ENCODE results near the gene TBC1D8.

DNA sequence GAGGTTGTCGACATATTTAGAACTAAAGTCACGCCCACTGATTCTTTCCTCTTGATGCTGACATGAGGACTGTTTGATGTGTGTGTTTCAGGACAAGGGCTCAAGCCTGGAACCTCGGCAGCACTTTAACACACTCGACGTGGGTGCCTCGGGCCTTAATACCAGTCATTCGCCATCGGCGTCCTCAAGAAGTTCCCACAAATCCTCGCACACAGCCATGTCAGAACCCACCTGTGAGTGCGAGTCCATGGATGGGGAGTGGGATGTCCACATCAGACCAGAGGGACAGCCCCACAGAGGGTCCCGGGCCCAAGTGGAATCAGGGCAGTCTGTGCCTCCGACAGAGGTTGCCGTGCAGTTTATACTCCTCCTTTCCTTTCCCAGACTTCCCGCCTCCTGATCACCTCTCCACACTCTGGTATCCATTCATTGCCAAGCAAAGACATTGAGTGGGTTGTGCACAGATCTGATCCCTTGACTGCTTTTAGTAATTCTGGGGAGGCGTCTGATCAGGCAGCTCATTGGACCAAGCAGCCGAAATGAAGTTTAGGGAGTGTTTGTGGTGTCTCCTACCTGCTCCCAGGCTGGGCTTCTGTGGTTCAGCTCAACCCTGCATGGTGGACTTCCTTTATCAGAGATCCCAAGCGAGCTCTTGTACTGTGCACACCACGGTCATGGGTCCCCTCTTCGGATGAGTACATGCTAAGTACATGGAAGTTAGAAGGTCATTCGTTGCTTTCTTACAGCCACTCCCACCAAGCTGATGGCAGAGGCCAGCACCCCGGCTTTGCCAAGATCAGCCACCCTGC, 176.3 kb downstream of the TBC1D8 start:
- TF ChIP-seq, protein P1, sequence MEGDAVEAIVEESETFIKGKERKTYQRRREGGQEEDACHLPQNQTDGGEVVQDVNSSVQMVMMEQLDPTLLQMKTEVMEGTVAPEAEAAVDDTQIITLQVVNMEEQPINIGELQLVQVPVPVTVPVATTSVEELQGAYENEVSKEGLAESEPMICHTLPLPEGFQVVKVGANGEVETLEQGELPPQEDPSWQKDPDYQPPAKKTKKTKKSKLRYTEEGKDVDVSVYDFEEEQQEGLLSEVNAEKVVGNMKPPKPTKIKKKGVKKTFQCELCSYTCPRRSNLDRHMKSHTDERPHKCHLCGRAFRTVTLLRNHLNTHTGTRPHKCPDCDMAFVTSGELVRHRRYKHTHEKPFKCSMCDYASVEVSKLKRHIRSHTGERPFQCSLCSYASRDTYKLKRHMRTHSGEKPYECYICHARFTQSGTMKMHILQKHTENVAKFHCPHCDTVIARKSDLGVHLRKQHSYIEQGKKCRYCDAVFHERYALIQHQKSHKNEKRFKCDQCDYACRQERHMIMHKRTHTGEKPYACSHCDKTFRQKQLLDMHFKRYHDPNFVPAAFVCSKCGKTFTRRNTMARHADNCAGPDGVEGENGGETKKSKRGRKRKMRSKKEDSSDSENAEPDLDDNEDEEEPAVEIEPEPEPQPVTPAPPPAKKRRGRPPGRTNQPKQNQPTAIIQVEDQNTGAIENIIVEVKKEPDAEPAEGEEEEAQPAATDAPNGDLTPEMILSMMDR (IDR thresholded peaks at IDR 0.05; ENCODE audit: low read depth, low read length, poor library complexity, severe bottlenecking), result no peak
- TF ChIP-seq EZH2phosphoT487 (IDR thresholded peaks at IDR 0.05; ENCODE audit: borderline replicate concordance, low read length), result no peak

Measured in DOHH2 (cell line).